GM23338 (cell line): ENCODE measurements around the gene TMEM43. TPM values are rescaled to one million over a fixed set of nuclear protein-coding genes. Genes with fewer than 3 reads are reported as not detected.

Experiments
- ATAC-seq: fragments of 200-7000 bp; cut with Tn5 transposase; 3 replicates; pipeline ENCODE4 v1.9.1; 2020
- DNase-seq: peaks from one replicate; pipeline ENCODE4 v3.0.0-alpha.2; 2015; ENCODE audit warnings: low spot score
- H2AFZ ChIP-seq: fragments of 200-600 bp; sonication (generic); 2 replicates; pipeline ENCODE4 v1.8.0; 2016; ENCODE audit warnings: antibody characterized with exemption, mild to moderate bottlenecking, moderate library complexity
- H3F3A ChIP-seq: fragments of 200-600 bp; sonication (generic); replicated peaks from 2 replicates; pipeline ENCODE4 v1.8.0; 2017; ENCODE audit warnings: antibody characterized with exemption, mixed run types, low read depth
- H3K27ac ChIP-seq: fragments of 200-600 bp; sonication (generic); 2 replicates; pipeline ENCODE4 v1.6.1; 2016; ENCODE audit warnings: low read depth
- H3K27me3 ChIP-seq: fragments of 200-600 bp; sonication (generic); 2 replicates; pipeline ENCODE4 v1.8.0; 2016; ENCODE audit warnings: mild to moderate bottlenecking, mixed run types, moderate library complexity; ENCODE audit not compliant: insufficient read depth
- H3K36me3 ChIP-seq: fragments of 200-600 bp; sonication (generic); 2 replicates; pipeline ENCODE4 v1.8.0; 2016; ENCODE audit warnings: mild to moderate bottlenecking; ENCODE audit not compliant: insufficient read depth
- H3K4me1 ChIP-seq: fragments of 200-600 bp; sonication (generic); 2 replicates; pipeline ENCODE4 v1.8.0; 2016; ENCODE audit warnings: mild to moderate bottlenecking, moderate library complexity; ENCODE audit not compliant: insufficient read depth
- H3K4me2 ChIP-seq: fragments of 200-600 bp; sonication (generic); 2 replicates; pipeline ENCODE4 v1.7.1; 2017; ENCODE audit warnings: mixed run types
- H3K4me3 ChIP-seq: fragments of 200-600 bp; sonication (generic); 2 replicates; pipeline ENCODE4 v1.6.1; 2016; ENCODE audit warnings: mixed run types
- H3K79me2 ChIP-seq: fragments of 200-600 bp; sonication (generic); replicated peaks from 2 replicates; pipeline ENCODE4 v1.8.0; 2017; ENCODE audit warnings: mild to moderate bottlenecking; ENCODE audit not compliant: insufficient read depth
- H3K9me2 ChIP-seq: fragments of 200-600 bp; sonication (generic); 2 replicates; pipeline ENCODE4 v1.8.0; 2017; ENCODE audit not compliant: insufficient read depth
- H4K20me1 ChIP-seq: fragments of 200-600 bp; sonication (generic); replicated peaks from 2 replicates; pipeline ENCODE4 v1.8.0; 2017; ENCODE audit warnings: mild to moderate bottlenecking; ENCODE audit not compliant: insufficient read depth
- H3K27ac Mint-ChIP-seq: 2 replicates; pipeline ENCODE4 v1.8.0; 2020; ENCODE audit warnings: inconsistent platforms, mild to moderate bottlenecking, moderate library complexity, mixed read lengths
- H3K27me3 Mint-ChIP-seq: 3 replicates; pipeline ENCODE4 v1.8.0; 2022; ENCODE audit warnings: low read depth, mild to moderate bottlenecking, moderate library complexity, mixed read lengths, inconsistent platforms; ENCODE audit not compliant: insufficient read depth, poor library complexity
- H3K36me3 Mint-ChIP-seq: 3 replicates; pipeline ENCODE4 v1.8.0; 2021; ENCODE audit warnings: low read depth, mild to moderate bottlenecking, inconsistent platforms, moderate library complexity, mixed read lengths
- H3K4me1 Mint-ChIP-seq: 3 replicates; pipeline ENCODE4 v1.8.0; 2020; ENCODE audit warnings: mild to moderate bottlenecking, inconsistent platforms, mixed read lengths
- H3K4me3 Mint-ChIP-seq: 3 replicates; pipeline ENCODE4 v1.8.0; 2021; ENCODE audit warnings: moderate library complexity, mild to moderate bottlenecking, inconsistent platforms, mixed read lengths
- H3K9me3 Mint-ChIP-seq: 3 replicates; pipeline ENCODE4 v1.8.0; 2020; ENCODE audit warnings: moderate library complexity, mild to moderate bottlenecking, inconsistent platforms, mixed read lengths
- CREB1 ChIP-seq: fragments of 250-450 bp; sonication (Bioruptor Pico); IDR thresholded peaks from 2 replicates; pipeline ENCODE4 v1.5.0; 2020; ENCODE audit warnings: low read depth, mild to moderate bottlenecking, moderate library complexity
- EZH2phosphoT487 ChIP-seq: fragments of 200-600 bp; sonication (generic); IDR thresholded peaks from one replicate; pipeline ENCODE4 v1.8.1; 2018; ENCODE audit warnings: antibody characterized with exemption; ENCODE audit not compliant: unreplicated experiment
- JUNB ChIP-seq: IDR thresholded peaks from one replicate; pipeline ENCODE4 v1.6.1; 2016; ENCODE audit warnings: antibody characterized with exemption; ENCODE audit not compliant: unreplicated experiment
- NANOG ChIP-seq: IDR thresholded peaks from 2 replicates; pipeline ENCODE4 v1.6.1; 2016; ENCODE audit warnings: antibody characterized with exemption, borderline replicate concordance
- POLR2AphosphoS5 ChIP-seq: IDR thresholded peaks from 2 replicates; pipeline ENCODE4 v1.6.1; 2016; ENCODE audit warnings: antibody characterized with exemption, low read depth
- REST ChIP-seq: IDR thresholded peaks from one replicate; pipeline ENCODE4 v1.6.1; 2018; ENCODE audit warnings: antibody characterized with exemption; ENCODE audit not compliant: unreplicated experiment
- STAT1 ChIP-seq: IDR thresholded peaks from one replicate; pipeline ENCODE4 v1.6.1; 2016; ENCODE audit warnings: antibody characterized with exemption; ENCODE audit not compliant: unreplicated experiment
- ZNF114 ChIP-seq: fragments of 250-450 bp; sonication (Bioruptor Pico); IDR thresholded peaks from 2 replicates; pipeline ENCODE4 v1.5.0; 2020; ENCODE audit warnings: mild to moderate bottlenecking, moderate library complexity
- ZNF462 ChIP-seq: fragments of 250-450 bp; sonication (Bioruptor Pico); IDR thresholded peaks from 2 replicates; pipeline ENCODE4 v1.5.0; 2020; ENCODE audit warnings: mild to moderate bottlenecking, moderate library complexity
- polyA plus RNA-seq: library from polyadenylated mRNA; unstranded; fragments of >200 nt; fragmentation: Nextera tagmentation; extraction: Ambion mirVana; gene quantifications from 2 replicates; pipeline ENCODE4 v1.2.1, GENCODE V29; 2016
- total RNA-seq: library from RNA; depleted of rRNA; stranded (reverse); fragments of >200 nt; shearing (Covaris generic); gene quantifications from 2 replicates; pipeline ENCODE4 v1.2.3, GENCODE V29; 2014
- TF ChIP-seq, protein P1 (sequence below): IDR thresholded peaks from 2 replicates; pipeline ENCODE4 v1.6.1; 2016; ENCODE audit warnings: antibody characterized with exemption

The TMEM43 gene
- total and polyA plus RNA-seq, 2 experiments from 2014 or later, result 15.9 to 34.7 TPM

GRCh38 chr3:14119651-14120050 is 5.2 kb upstream of the TMEM43 start (continued):
- TF ChIP-seq REST, result no peak
- no peak for TF ChIP-seq EZH2phosphoT487
- TF ChIP-seq ZNF114 (CRISPR knock-in tag), result no peak
- TF ChIP-seq STAT1, result no peak
- TF ChIP-seq, protein P1, sequence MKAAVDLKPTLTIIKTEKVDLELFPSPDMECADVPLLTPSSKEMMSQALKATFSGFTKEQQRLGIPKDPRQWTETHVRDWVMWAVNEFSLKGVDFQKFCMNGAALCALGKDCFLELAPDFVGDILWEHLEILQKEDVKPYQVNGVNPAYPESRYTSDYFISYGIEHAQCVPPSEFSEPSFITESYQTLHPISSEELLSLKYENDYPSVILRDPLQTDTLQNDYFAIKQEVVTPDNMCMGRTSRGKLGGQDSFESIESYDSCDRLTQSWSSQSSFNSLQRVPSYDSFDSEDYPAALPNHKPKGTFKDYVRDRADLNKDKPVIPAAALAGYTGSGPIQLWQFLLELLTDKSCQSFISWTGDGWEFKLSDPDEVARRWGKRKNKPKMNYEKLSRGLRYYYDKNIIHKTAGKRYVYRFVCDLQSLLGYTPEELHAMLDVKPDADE, result no peak

- Histone ChIP-seq H3K36me3 (peaks cover 8% of the 10 kb centered on the region; the same call in 1 of the 2 replicates), H3K4me3 (no peak overlapping the region), H3K79me2 (peaks cover 33% of the 10 kb centered on the region), H4K20me1 (peaks cover 4% of the 10 kb centered on the region), H3K4me2 (no peak overlapping the region), H3K27me3 (no peaks in the 10 kb centered on the region), H3K4me1 (peaks cover 16% of the 10 kb centered on the region; the same call in 1 of the 2 replicates), H2AFZ (no peak overlapping the region), H3K27ac (no peak overlapping the region), H3K9me2 (no peaks in the 10 kb centered on the region), H3F3A (no peaks in the 10 kb centered on the region)
- peaks cover 9% of the 10 kb centered on the region for H3K9me3 Mint-ChIP-seq
- DNase-seq (no peak), ATAC-seq (no peak)
- peaks cover 32% of the 10 kb centered on the region for H3K36me3 Mint-ChIP-seq
- peaks cover 36% of the 10 kb centered on the region for H3K4me1 Mint-ChIP-seq
- H3K4me3 Mint-ChIP-seq, result no peak overlapping the region
- H3K27ac Mint-ChIP-seq, result no peak overlapping the region
- H3K27me3 Mint-ChIP-seq, result peaks cover 14% of the 10 kb centered on the region
- no peak for TF ChIP-seq CREB1 (CRISPR knock-in tag)
- no peak for TF ChIP-seq ZNF462 (CRISPR knock-in tag)
- TF ChIP-seq, protein P1, result no peak
- no peak for TF ChIP-seq NANOG
- no peak for TF ChIP-seq POLR2AphosphoS5
- TF ChIP-seq JUNB, result no peak
These were observed 4.5 kb upstream of the TMEM43 start for GRCh38 chr3:14120111-14120920.
